Nephron (organoid): Measurements from ENCODE around the gene B4GALNT3.

ENCODE experiments used
- H3K27ac Mint-ChIP-seq, 3 experiments: 2 replicates each; pipeline ENCODE4 v1.8.0; 2020; ENCODE audit warnings: mixed read lengths in 3 of 3, mild to moderate bottlenecking in 2 of 3, moderate library complexity in 1 of 3
- H3K27me3 Mint-ChIP-seq: 2 replicates; pipeline ENCODE4 v1.8.0; 2021; ENCODE audit warnings: low read depth, mild to moderate bottlenecking, moderate library complexity, mixed read lengths
- H3K36me3 Mint-ChIP-seq: 2 replicates; pipeline ENCODE4 v1.8.0; 2020; ENCODE audit warnings: low read depth, mixed read lengths
- H3K4me1 Mint-ChIP-seq: 2 replicates; pipeline ENCODE4 v1.8.0; 2020; ENCODE audit warnings: mixed read lengths
- H3K4me3 Mint-ChIP-seq, 3 experiments: 2 replicates each; pipeline ENCODE4 v1.8.0; 2020; ENCODE audit warnings: mild to moderate bottlenecking in 3 of 3, mixed read lengths in 3 of 3, moderate library complexity in 2 of 3
- H3K9me3 Mint-ChIP-seq: 2 replicates; pipeline ENCODE4 v1.8.0; 2020; ENCODE audit warnings: mixed read lengths
- CTCF ChIP-seq, 3 experiments: fragments of 200-600 bp; sonication (generic); IDR thresholded peaks; one replicate each; pipeline ENCODE4 v1.5.0; 2021; ENCODE audit warnings: antibody characterized with exemption in 3 of 3; ENCODE audit not compliant: unreplicated experiment in 3 of 3

The B4GALNT3 gene

GRCh38 chr12:561908-562593, 102.3 kb downstream of the B4GALNT3 start:
- peaks cover 24% of the 10 kb centered on the region for H3K27me3 Mint-ChIP-seq

GRCh38 chr12:562634-563033, 102.9 kb downstream of the B4GALNT3 start:
- H3K27me3 Mint-ChIP-seq: peaks cover 19% of the 10 kb centered on the region
- peaks cover 15% of the 10 kb centered on the region for H3K4me1 Mint-ChIP-seq
- H3K36me3 Mint-ChIP-seq: no peaks in the 10 kb centered on the region
- H3K27ac Mint-ChIP-seq: no peak overlapping the region
- H3K9me3 Mint-ChIP-seq: no peaks in the 10 kb centered on the region
- no peak overlapping the region for H3K4me3 Mint-ChIP-seq
- no peak for TF ChIP-seq CTCF (IDR thresholded peaks at IDR 0.05; ENCODE audit: unreplicated experiment in 3 of 3)

More at GRCh38 chr12:561908-562593, 102.3 kb downstream of the B4GALNT3 start:
- Mint-ChIP-seq H3K27ac (no peak overlapping the region), H3K4me1 (peaks cover 15% of the 10 kb centered on the region), H3K9me3 (no peaks in the 10 kb centered on the region), H3K4me3 (no peak overlapping the region), H3K36me3 (no peaks in the 10 kb centered on the region)
- TF ChIP-seq CTCF (IDR thresholded peaks at IDR 0.05; ENCODE audit: unreplicated experiment in 3 of 3): no peak

GRCh38 chr12:563250-563781, 103.6 kb downstream of the B4GALNT3 start:
- peaks cover 15% of the 10 kb centered on the region for H3K4me1 Mint-ChIP-seq
- no peaks in the 10 kb centered on the region for H3K9me3 Mint-ChIP-seq
- H3K4me3 Mint-ChIP-seq: no peak overlapping the region
- H3K36me3 Mint-ChIP-seq: no peaks in the 10 kb centered on the region
- peaks cover 13% of the 10 kb centered on the region for H3K27me3 Mint-ChIP-seq
- TF ChIP-seq CTCF (IDR thresholded peaks at IDR 0.05; ENCODE audit: unreplicated experiment in 3 of 3): no peak
- H3K27ac Mint-ChIP-seq: no peak overlapping the region

DNA sequence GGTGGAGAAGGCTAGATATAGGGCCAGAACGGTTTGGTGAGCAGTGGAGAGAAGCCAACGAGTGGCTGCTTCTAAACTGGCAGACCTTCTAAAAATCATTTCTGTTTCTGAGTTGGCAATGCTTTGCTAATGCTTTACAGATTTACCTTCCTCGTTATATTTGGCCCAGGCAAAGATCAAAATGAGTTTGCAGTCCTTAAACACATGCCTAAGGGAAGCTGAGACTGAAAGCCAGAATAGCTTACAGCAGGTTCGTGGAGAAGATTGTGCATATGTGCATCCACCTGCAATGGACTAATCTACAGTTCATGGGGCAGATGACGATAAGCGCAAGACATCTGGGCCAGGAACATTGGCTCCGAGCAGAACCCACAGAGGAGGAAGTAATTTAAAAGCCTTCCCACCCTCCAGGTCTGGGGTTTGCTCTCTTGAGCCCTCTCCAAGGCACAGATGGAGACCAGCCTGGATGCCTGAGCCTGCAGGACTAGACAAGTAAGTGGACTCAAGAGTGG, 104.1 kb downstream of the B4GALNT3 start:
- Mint-ChIP-seq H3K4me3 (no peak overlapping the region), H3K36me3 (no peaks in the 10 kb centered on the region), H3K27ac (no peak overlapping the region), H3K4me1 (peaks cover 15% of the 10 kb centered on the region), H3K9me3 (no peaks in the 10 kb centered on the region), H3K27me3 (peaks cover 13% of the 10 kb centered on the region)
- TF ChIP-seq CTCF (IDR thresholded peaks at IDR 0.05; ENCODE audit: unreplicated experiment in 3 of 3): no peak

GRCh38 chr12:565161-565560, 105.4 kb downstream of the B4GALNT3 start:
- TF ChIP-seq CTCF (IDR thresholded peaks at IDR 0.05; ENCODE audit: unreplicated experiment in 3 of 3): no peak
- H3K27me3 Mint-ChIP-seq: peaks cover 10% of the 10 kb centered on the region
- peaks cover 8% of the 10 kb centered on the region for H3K4me1 Mint-ChIP-seq

More at GRCh38 chr12:565161-565560, 105.4 kb downstream of the B4GALNT3 start:
- Mint-ChIP-seq H3K4me3 (no peak overlapping the region), H3K36me3 (no peaks in the 10 kb centered on the region), H3K27ac (no peak overlapping the region), H3K9me3 (no peaks in the 10 kb centered on the region)
